GM18507 (cell line): ENCODE data around the gene MYBPC2.

ENCODE experiments used
- DNase-seq: peaks from one replicate; pipeline ENCODE4 v3.0.0; 2011; ENCODE audit warnings: low read depth; ENCODE audit not compliant: insufficient read length; ENCODE audit errors: extremely low spot score
- FAIRE-seq: peaks from 2 replicates; lab custom pipeline; 2011; peaks lifted over from hg19 to GRCh38; lab: Jason Lieb, UNC

The MYBPC2 gene

GRCh38 chr19:50492303-50493052 is 59.8 kb downstream of the MYBPC2 start:
- DNase-seq (no peak), FAIRE-seq (no peak)

GRCh38 chr19:50493171-50493570 is 60.5 kb downstream of the MYBPC2 start:
- FAIRE-seq (no peak), DNase-seq (no peak)

GRCh38 chr19:50494186-50495019 is 61.7 kb downstream of the MYBPC2 start:
- FAIRE-seq = no peak
- no peak for DNase-seq

- FAIRE-seq (no peak), DNase-seq (no peak)
Measured at GRCh38 chr19:50495020-50495531, 62.4 kb downstream of the MYBPC2 start.

- no peak for FAIRE-seq
Measured at GRCh38 chr19:50496189-50497021, 63.7 kb downstream of the MYBPC2 start.

GRCh38 chr19:50497022-50497405 is 64.3 kb downstream of the MYBPC2 start:
- DNase-seq (no peak), FAIRE-seq (no peak)

More at GRCh38 chr19:50496189-50497021, 63.7 kb downstream of the MYBPC2 start:
- no peak for DNase-seq

GRCh38 chr19:50498219-50499056 is 65.7 kb downstream of the MYBPC2 start:
- FAIRE-seq = no peak
- no peak for DNase-seq

GRCh38 chr19:50500060-50500752 is 67.5 kb downstream of the MYBPC2 start:
- DNase-seq = no peak

GRCh38 chr19:50500753-50501151 is 68.1 kb downstream of the MYBPC2 start:
- DNase-seq (no peak), FAIRE-seq (no peak)

More at GRCh38 chr19:50500060-50500752, 67.5 kb downstream of the MYBPC2 start:
- no peak for FAIRE-seq

GRCh38 chr19:50501186-50501567 is 68.5 kb downstream of the MYBPC2 start:
- DNase-seq (no peak), FAIRE-seq (no peak)

- DNase-seq = no peak
- FAIRE-seq = no peak
Measured at GRCh38 chr19:50501568-50502475, 69.1 kb downstream of the MYBPC2 start.

GRCh38 chr19:50505856-50506611 is 73.3 kb downstream of the MYBPC2 start:
- no peak for FAIRE-seq
- DNase-seq = no peak

- DNase-seq = no peak
- no peak for FAIRE-seq
Measured at GRCh38 chr19:50506700-50507099, 74.0 kb downstream of the MYBPC2 start.

- FAIRE-seq = no peak
- no peak for DNase-seq
Measured at GRCh38 chr19:50507376-50507775, 74.7 kb downstream of the MYBPC2 start.

GRCh38 chr19:50508843-50509190 is 76.1 kb downstream of the MYBPC2 start:
- no peak for FAIRE-seq

GRCh38 chr19:50509366-50509765 is 76.7 kb downstream of the MYBPC2 start:
- FAIRE-seq = no peak
- no peak for DNase-seq

More at GRCh38 chr19:50508843-50509190, 76.1 kb downstream of the MYBPC2 start:
- no peak for DNase-seq
